GM10248 (cell line): ENCODE results near the gene ZNF350.
"Not testable (repeated sequence)": the region's sequence is repeated elsewhere in the genome, so short reads cannot be mapped to it uniquely, and the experiment has no call there.

Experiments
- CTCF ChIA-PET: fragments of 300-600 bp; sonication (Branson Sonifier 250); formaldehyde crosslinking; extraction: SDS; loops from one replicate; lab custom pipeline; 2021; ENCODE audit warnings: antibody characterized with exemption; lab: Yijun Ruan, JAX
- POLR2A ChIA-PET: fragments of 350-650 bp; sonication (Branson Sonifier 250); formaldehyde crosslinking; extraction: SDS; loops from one replicate; lab custom pipeline; 2020; ENCODE audit warnings: antibody characterized with exemption; lab: Yijun Ruan, JAX
- DNase-seq: peaks from one replicate; pipeline ENCODE4 v3.0.0; 2012; ENCODE audit errors: extremely low spot score
- CTCF ChIP-seq: IDR thresholded peaks from 2 replicates; pipeline ENCODE4 v1.5.1; 2012; ENCODE audit warnings: mild to moderate bottlenecking, low read depth; ENCODE audit errors: extremely low read depth, missing control alignments, control extremely low read depth

The ZNF350 gene

GRCh38 chr19:51971624-51972023, 15.0 kb downstream of the ZNF350 start:
- ChIA-PET CTCF (no interaction called here), POLR2A (no interaction called here)
- no peak for TF ChIP-seq CTCF
- no peak for DNase-seq

- DNase-seq, result no peak
- TF ChIP-seq CTCF, result no peak
- ChIA-PET CTCF (no interaction called here), POLR2A (no interaction called here)
Measured at GRCh38 chr19:51970718-51971117, 15.9 kb downstream of the ZNF350 start.

- ChIA-PET CTCF (no interaction called here), POLR2A (no interaction called here)
- TF ChIP-seq CTCF, result no peak
- no peak for DNase-seq
Measured at GRCh38 chr19:51965583-51965982, 21.1 kb downstream of the ZNF350 start.

GRCh38 chr19:51960621-51961233, 25.9 kb downstream of the ZNF350 start:
- POLR2A ChIA-PET, CTCF ChIA-PET, DNase-seq: not testable (repeated sequence)

- ChIA-PET CTCF (no interaction called here), POLR2A (no interaction called here)
- TF ChIP-seq CTCF, result no peak
- no peak for DNase-seq
Measured at GRCh38 chr19:51959791-51960190, 26.8 kb downstream of the ZNF350 start.

GRCh38 chr19:51957846-51958245, 28.8 kb downstream of the ZNF350 start:
- CTCF ChIA-PET, POLR2A ChIA-PET, DNase-seq: not testable (repeated sequence)

- POLR2A ChIA-PET, result no interaction called here
- CTCF ChIA-PET, result no interaction called here
Measured at GRCh38 chr19:51948975-51949374, 37.7 kb downstream of the ZNF350 start.

More at GRCh38 chr19:51948975-51949374, 37.7 kb downstream of the ZNF350 start:
- TF ChIP-seq CTCF, result no peak
- DNase-seq, result no peak
